Measurements from ENCODE around the gene COL4A1.

COL4A1 gene

GRCh38 chr13:110277357-110277975 is 29.5 kb downstream of the COL4A1 start:
- DNase-seq (ENCODE audit: extremely low read depth in 1 of 2, low read depth in 1 of 2) = no peak

- no peak for DNase-seq (ENCODE audit: extremely low read depth in 1 of 2, low read depth in 1 of 2)
These were observed 30.4 kb downstream of the COL4A1 start for GRCh38 chr13:110276553-110276950.

GRCh38 chr13:110275931-110276552 is 30.9 kb downstream of the COL4A1 start:
- DNase-seq (ENCODE audit: extremely low read depth in 1 of 2, low read depth in 1 of 2) = no peak

GRCh38 chr13:110274687-110275086 is 32.3 kb downstream of the COL4A1 start:
- no peak for DNase-seq (ENCODE audit: extremely low read depth in 1 of 2, low read depth in 1 of 2)

- DNase-seq (ENCODE audit: extremely low read depth in 1 of 2, low read depth in 1 of 2) = no peak
These were observed 33.7 kb downstream of the COL4A1 start for GRCh38 chr13:110273254-110273653.

- DNase-seq (ENCODE audit: extremely low read depth in 1 of 2, low read depth in 1 of 2) = no peak
These were observed 34.3 kb downstream of the COL4A1 start for GRCh38 chr13:110272651-110273050.

GRCh38 chr13:110272227-110272626 is 34.7 kb downstream of the COL4A1 start:
- no peak for DNase-seq (ENCODE audit: extremely low read depth in 1 of 2, low read depth in 1 of 2)

GRCh38 chr13:110271313-110271712 is 35.6 kb downstream of the COL4A1 start:
- DNase-seq (ENCODE audit: extremely low read depth in 1 of 2, low read depth in 1 of 2) = no peak

GRCh38 chr13:110270507-110270906 is 36.5 kb downstream of the COL4A1 start:
- DNase-seq (ENCODE audit: extremely low read depth in 1 of 2, low read depth in 1 of 2) = no peak

GRCh38 chr13:110269509-110270185 is 37.3 kb downstream of the COL4A1 start:
- no peak for DNase-seq (ENCODE audit: extremely low read depth in 1 of 2, low read depth in 1 of 2)

GRCh38 chr13:110268576-110269185 is 38.3 kb downstream of the COL4A1 start:
- DNase-seq (ENCODE audit: extremely low read depth in 1 of 2, low read depth in 1 of 2) = no peak

GRCh38 chr13:110268061-110268460 is 38.9 kb downstream of the COL4A1 start:
- DNase-seq (ENCODE audit: extremely low read depth in 1 of 2, low read depth in 1 of 2) = no peak

GRCh38 chr13:110266983-110267382 is 40.0 kb downstream of the COL4A1 start:
- no peak for DNase-seq (ENCODE audit: extremely low read depth in 1 of 2, low read depth in 1 of 2)

GRCh38 chr13:110266431-110266809 is 40.5 kb downstream of the COL4A1 start:
- no peak for DNase-seq (ENCODE audit: extremely low read depth in 1 of 2, low read depth in 1 of 2)

- no peak for DNase-seq (ENCODE audit: extremely low read depth in 1 of 2, low read depth in 1 of 2)
These were observed 41.1 kb downstream of the COL4A1 start for GRCh38 chr13:110265682-110266430.

GRCh38 chr13:110265341-110265681 is 41.6 kb downstream of the COL4A1 start:
- no peak for DNase-seq (ENCODE audit: extremely low read depth in 1 of 2, low read depth in 1 of 2)

- no peak for DNase-seq (ENCODE audit: extremely low read depth in 1 of 2, low read depth in 1 of 2)
These were observed 42.2 kb downstream of the COL4A1 start for GRCh38 chr13:110264685-110265275.

GRCh38 chr13:110263888-110264287 is 43.1 kb downstream of the COL4A1 start:
- DNase-seq (ENCODE audit: extremely low read depth in 1 of 2, low read depth in 1 of 2) = no peak

- no peak for DNase-seq (ENCODE audit: extremely low read depth in 1 of 2, low read depth in 1 of 2)
These were observed 43.6 kb downstream of the COL4A1 start for GRCh38 chr13:110263404-110263803.

GRCh38 chr13:110262508-110263291 is 44.3 kb downstream of the COL4A1 start:
- no peak for DNase-seq (ENCODE audit: extremely low read depth in 1 of 2, low read depth in 1 of 2)

All from stimulated activated CD8-positive, alpha-beta memory T cell treated with anti-CD3 and anti-CD28 coated beads, Interleukin-7, amount 100 ng/mL, for 48 hours (primary cell).